Neuronal stem cell (in vitro differentiated cells): ENCODE data around the gene KASH5.

Source experiments
- DNase-seq: peaks from one replicate; pipeline ENCODE4 v3.0.0-alpha.2; 2013; ENCODE audit warnings: low spot score
- H2AFZ ChIP-seq: one replicate; pipeline ENCODE4 v1.6.1; 2013; ENCODE audit warnings: mild to moderate bottlenecking, low read length, inconsistent platforms
- H2AK5ac ChIP-seq: 2 replicates; pipeline ENCODE4 v1.6.1; 2013; ENCODE audit warnings: low read depth, mild to moderate bottlenecking, inconsistent platforms, low read length, moderate library complexity, mixed read lengths
- H2BK120ac ChIP-seq: 2 replicates; pipeline ENCODE4 v1.6.1; 2013; ENCODE audit warnings: low read depth, mild to moderate bottlenecking, inconsistent platforms, low read length, moderate library complexity, mixed read lengths
- H2BK12ac ChIP-seq: one replicate; pipeline ENCODE4 v1.6.1; 2013; ENCODE audit warnings: low read length, inconsistent platforms
- H2BK15ac ChIP-seq: 2 replicates; pipeline ENCODE4 v1.6.1; 2013; ENCODE audit warnings: mild to moderate bottlenecking, low read length, inconsistent platforms, mixed read lengths
- H2BK5ac ChIP-seq: one replicate; pipeline ENCODE4 v1.6.1; 2013; ENCODE audit warnings: inconsistent platforms, mild to moderate bottlenecking, low read length, moderate library complexity
- H3K14ac ChIP-seq: one replicate; pipeline ENCODE4 v1.6.1; 2013; ENCODE audit warnings: low read length, inconsistent platforms
- H3K18ac ChIP-seq: 2 replicates; pipeline ENCODE4 v1.6.1; 2013; ENCODE audit warnings: low read length, inconsistent platforms
- H3K23ac ChIP-seq: 2 replicates; pipeline ENCODE4 v1.6.1; 2013; ENCODE audit warnings: low read depth, mild to moderate bottlenecking, mixed read lengths, low read length, inconsistent platforms; ENCODE audit not compliant: poor library complexity
- H3K27ac ChIP-seq: replicated peaks from 3 replicates; pipeline ENCODE4 v1.5.1; 2013; ENCODE audit warnings: low read length, inconsistent platforms
- H3K27me3 ChIP-seq, 3 experiments: 2 replicates each; pipeline ENCODE4 v1.6.1; 2013; ENCODE audit warnings: low read length in 3 of 3, mild to moderate bottlenecking in 2 of 3, inconsistent platforms in 1 of 3, low read depth in 1 of 3, mixed read lengths in 1 of 3, moderate library complexity in 1 of 3; ENCODE audit not compliant: control insufficient read depth in 3 of 3, insufficient read depth in 3 of 3
- H3K36me3 ChIP-seq, 2 donors: replicated peaks in 1 of 2; 2 replicates each; pipeline ENCODE4 v1.6.1; 2013; ENCODE audit warnings: low read length in 2 of 2; ENCODE audit not compliant: control insufficient read depth in 2 of 2, insufficient read depth in 2 of 2
- H3K4ac ChIP-seq: 2 replicates; pipeline ENCODE4 v1.6.1; 2013; ENCODE audit warnings: inconsistent platforms, mild to moderate bottlenecking, low read length, moderate library complexity
- H3K4me1 ChIP-seq, 2 donors: 1 replicate in 1 of 2; 2 replicates in 1 of 2; pipeline ENCODE4 v1.6.1; 2013; ENCODE audit warnings: low read length in 2 of 2, low read depth in 1 of 2; ENCODE audit not compliant: control insufficient read depth in 2 of 2, insufficient read depth in 1 of 2
- H3K4me2 ChIP-seq: one replicate; pipeline ENCODE4 v1.6.1; 2013; ENCODE audit warnings: mild to moderate bottlenecking, low read length, inconsistent platforms; ENCODE audit not compliant: insufficient read depth, poor library complexity, severe bottlenecking
- H3K4me3 ChIP-seq, 2 donors: 2 replicates each; pipeline ENCODE4 v1.5.1; 2013; ENCODE audit warnings: low read length in 2 of 2, mild to moderate bottlenecking in 2 of 2, inconsistent platforms in 1 of 2, moderate library complexity in 1 of 2
- H3K79me1 ChIP-seq: one replicate; pipeline ENCODE4 v1.6.1; 2013; ENCODE audit warnings: low read depth, mild to moderate bottlenecking, inconsistent platforms, low read length, moderate library complexity
- H3K9ac ChIP-seq: one replicate; pipeline ENCODE4 v1.6.1; 2013; ENCODE audit warnings: mild to moderate bottlenecking, low read depth, low read length, inconsistent platforms; ENCODE audit not compliant: poor library complexity
- H3K9me3 ChIP-seq, 2 donors: replicated peaks in 1 of 2; 2 replicates each; pipeline versions ENCODE3 to v1.6.1; 2013; ENCODE audit warnings: low read length in 2 of 2, mild to moderate bottlenecking in 2 of 2, inconsistent platforms in 1 of 2, low read depth in 1 of 2, mixed read lengths in 1 of 2, moderate library complexity in 1 of 2; ENCODE audit not compliant: control insufficient read depth in 2 of 2, insufficient read depth in 1 of 2
- H4K8ac ChIP-seq: one replicate; pipeline ENCODE4 v1.6.1; 2013; ENCODE audit warnings: low read depth, mild to moderate bottlenecking, inconsistent platforms, low read length, moderate library complexity
- H4K91ac ChIP-seq: one replicate; pipeline ENCODE4 v1.6.1; 2013; ENCODE audit warnings: low read length, low read depth, mild to moderate bottlenecking, inconsistent platforms; ENCODE audit not compliant: poor library complexity
- WGBS, 2 donors: extraction: QIAGEN DNeasy Blood & Tissue Kit; methylation state at CpG; one replicate each; pipeline ENCODE4 v1.1.7; 2013; ENCODE audit warnings: missing lambda C conversion rate in 2 of 2, mixed read lengths in 1 of 2; ENCODE audit not compliant: insufficient read length in 2 of 2, insufficient replicate concordance in 1 of 2; ENCODE audit errors: extremely low coverage in 2 of 2; 5-methylcytosine and 5-hydroxymethylcytosine counted together

Gene KASH5

DNA sequence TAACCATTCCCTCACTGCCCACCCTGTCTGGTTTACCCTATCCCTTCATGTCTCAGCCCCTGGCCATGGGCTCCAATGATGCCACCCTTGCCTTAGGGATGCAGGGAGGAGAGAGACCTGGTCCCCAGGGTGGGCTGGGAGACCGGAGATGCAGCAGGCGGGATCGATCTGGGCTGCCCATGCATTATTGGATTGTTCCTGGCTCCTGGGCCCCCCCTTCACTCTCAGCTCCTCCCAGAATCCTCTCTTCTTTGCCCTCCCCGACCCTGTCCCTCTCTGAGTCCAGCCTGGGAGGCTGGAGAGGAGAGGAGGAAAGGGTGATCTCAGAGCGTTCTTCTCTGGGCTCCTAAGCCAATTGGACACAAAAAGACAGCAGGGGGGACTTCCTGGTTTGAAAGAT, 5.8 kb downstream of the KASH5 start:
- peak overlapping the region; percentile 45 for H2AK5ac ChIP-seq
- H3K4ac ChIP-seq: no peak overlapping the region
- WGBS, 2 donors: no CpG with 5 or more reads among the region's 5 CpGs
- no peak overlapping the region for H3K23ac ChIP-seq
- peaks cover 0 to 17% (median 0%) of the 10 kb centered on the region in 3 experiments for H3K27me3 ChIP-seq
- H3K9ac ChIP-seq: no peak overlapping the region
- H3K9me3 ChIP-seq: no peaks in the 10 kb centered on the region
- H3K27ac ChIP-seq: no peak overlapping the region
- no peaks in the 10 kb centered on the region for H3K79me1 ChIP-seq
- H3K4me2 ChIP-seq: no peak overlapping the region
- peak overlapping the region; percentile 21 for H2BK120ac ChIP-seq
- H2BK15ac ChIP-seq: peak overlapping the region; percentile 95
- H3K4me1 ChIP-seq: peaks cover 4 to 19% of the 10 kb centered on the region in 2 donors
- H3K14ac ChIP-seq: no peak overlapping the region
- peak overlapping the region; percentile 87 for H3K18ac ChIP-seq
- no peak overlapping the region for H3K4me3 ChIP-seq
- H2BK5ac ChIP-seq: peak overlapping the region; percentile 55
- H2AFZ ChIP-seq: peak overlapping the region; percentile 71
- H4K91ac ChIP-seq: no peak overlapping the region
- H2BK12ac ChIP-seq: peak overlapping the region; percentile 41
- no peak for DNase-seq
- H4K8ac ChIP-seq: no peak overlapping the region
- H3K36me3 ChIP-seq: no peaks in the 10 kb centered on the region

DNA sequence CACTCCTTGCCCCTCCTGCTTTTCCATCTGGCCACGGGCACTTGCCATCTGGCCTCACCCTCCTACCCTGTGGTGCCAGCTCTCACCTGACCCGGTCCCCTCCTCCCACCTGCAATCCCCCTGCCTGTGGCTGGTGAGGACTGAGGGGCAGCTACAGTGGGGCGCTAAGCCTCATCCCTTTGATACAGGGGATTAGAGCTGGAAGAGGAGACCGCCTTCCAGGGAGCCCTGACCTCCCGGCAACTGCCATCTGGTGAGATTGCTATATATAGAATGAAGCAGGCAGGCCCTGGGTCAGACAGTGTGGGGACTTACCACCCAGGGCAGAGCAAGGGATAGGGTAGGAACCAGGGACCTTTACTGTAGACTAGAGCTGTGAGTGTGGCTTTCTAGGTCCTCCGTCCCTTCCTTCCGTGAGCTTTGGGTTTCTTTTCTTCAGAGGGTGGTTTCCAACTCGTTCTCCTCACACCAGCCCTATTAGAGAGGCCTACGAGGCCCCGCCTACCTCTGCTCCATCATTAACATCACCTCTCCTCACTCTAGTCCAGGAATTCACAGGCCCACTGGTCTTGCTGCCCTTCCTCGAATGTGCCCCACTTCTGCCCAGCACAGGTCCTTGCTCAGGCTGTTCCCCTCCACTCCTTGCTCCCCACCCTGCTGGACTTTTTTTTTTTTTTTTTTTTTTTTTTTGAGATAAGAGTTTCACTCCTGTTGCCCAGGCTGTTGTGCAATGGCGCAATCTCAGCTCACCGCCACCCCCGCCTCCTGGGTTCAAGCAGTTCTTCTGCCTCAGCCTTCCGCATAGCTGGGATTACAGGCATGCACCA, 7.7 kb downstream of the KASH5 start:
- Histone ChIP-seq H3K4me3 (no peak overlapping the region), H3K79me1 (no peaks in the 10 kb centered on the region), H4K8ac (no peak overlapping the region), H3K14ac (no peak overlapping the region), H2AFZ (no peak overlapping the region), H3K4me1 (peaks cover 4 to 23% of the 10 kb centered on the region in 2 donors), H3K9ac (no peak overlapping the region), H4K91ac (no peak overlapping the region), H2BK15ac (no peak overlapping the region), H2BK12ac (no peak overlapping the region), H3K27ac (no peak overlapping the region), H3K9me3 (no peaks in the 10 kb centered on the region), H3K4me2 (no peak overlapping the region), H3K36me3 (no peaks in the 10 kb centered on the region), H3K4ac (no peak overlapping the region), H3K18ac (peak overlapping the region; percentile 29), H3K27me3 (peaks cover 0 to 23% (median 0%) of the 10 kb centered on the region in 3 experiments), H2BK120ac (no peak overlapping the region), H3K23ac (no peak overlapping the region), H2AK5ac (peak overlapping the region; percentile 16), H2BK5ac (no peak overlapping the region)
- WGBS, 2 donors: no CpG with 5 or more reads among the region's 15 CpGs
- no peak for DNase-seq

DNA sequence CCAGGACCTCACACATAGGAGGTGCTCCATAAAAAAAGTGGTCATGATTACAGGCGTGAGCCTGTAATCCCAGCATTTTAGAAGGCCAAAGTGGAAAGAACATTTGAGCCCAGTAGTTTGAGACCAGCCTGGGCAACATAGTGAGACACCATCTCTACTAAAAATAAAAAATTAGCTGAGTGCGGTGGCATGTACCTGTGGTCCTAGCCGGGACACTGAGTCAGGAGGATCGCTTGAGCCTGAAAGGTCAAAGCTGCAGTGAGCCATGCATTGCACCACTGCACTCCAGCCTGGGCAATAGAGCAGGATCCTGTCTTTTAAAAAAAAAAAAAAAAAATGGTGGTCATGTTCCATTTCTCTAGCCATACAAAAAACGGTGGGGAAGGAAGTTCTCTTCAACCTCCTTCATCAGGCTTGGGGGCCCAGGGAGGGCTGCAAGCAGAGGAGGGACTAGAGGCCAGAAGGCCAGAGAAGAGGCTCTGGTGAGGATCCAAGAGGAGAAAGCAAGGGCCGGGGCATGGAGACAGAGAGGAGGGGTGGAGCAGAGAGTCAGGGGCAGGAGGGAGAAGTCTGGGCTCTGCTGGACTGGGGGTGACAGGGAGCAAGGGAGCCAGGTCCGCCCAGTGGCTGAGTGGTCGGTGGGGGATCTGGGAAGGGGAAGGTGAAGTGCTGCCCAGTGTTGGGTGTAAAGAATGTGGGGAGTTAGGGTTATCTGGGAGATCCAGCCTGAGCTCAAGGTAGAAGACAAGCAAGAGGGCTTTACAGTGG, 8.9 kb downstream of the KASH5 start:
- H3K14ac ChIP-seq: peak overlapping the region; percentile 49
- WGBS, 2 donors: no CpG with 5 or more reads among the region's 8 CpGs
- H2BK15ac ChIP-seq: peak overlapping the region; percentile 81
- H4K91ac ChIP-seq: no peak overlapping the region
- H4K8ac ChIP-seq: no peak overlapping the region
- no peak for DNase-seq
- no peaks in the 10 kb centered on the region for H3K36me3 ChIP-seq
- H3K4ac ChIP-seq: no peak overlapping the region
- H2BK5ac ChIP-seq: peak overlapping the region; percentile 73
- H3K18ac ChIP-seq: no peak overlapping the region
- H2BK120ac ChIP-seq: peak overlapping the region; percentile 38
- H3K27ac ChIP-seq: no peak overlapping the region
- H2AFZ ChIP-seq: no peak overlapping the region
- no peak overlapping the region for H3K23ac ChIP-seq
- H2AK5ac ChIP-seq: peak overlapping the region; percentile 56
- no peak overlapping the region for H3K9ac ChIP-seq
- no peak overlapping the region for H3K4me3 ChIP-seq
- H3K27me3 ChIP-seq: peaks cover 0 to 23% (median 0%) of the 10 kb centered on the region in 3 experiments
- H3K4me1 ChIP-seq: peaks cover 4 to 23% of the 10 kb centered on the region in 2 donors
- H3K9me3 ChIP-seq: no peaks in the 10 kb centered on the region
- H2BK12ac ChIP-seq: no peak overlapping the region
- H3K4me2 ChIP-seq: no peak overlapping the region
- no peaks in the 10 kb centered on the region for H3K79me1 ChIP-seq
